Measurements from ENCODE around the gene CXXC1.

DNA sequence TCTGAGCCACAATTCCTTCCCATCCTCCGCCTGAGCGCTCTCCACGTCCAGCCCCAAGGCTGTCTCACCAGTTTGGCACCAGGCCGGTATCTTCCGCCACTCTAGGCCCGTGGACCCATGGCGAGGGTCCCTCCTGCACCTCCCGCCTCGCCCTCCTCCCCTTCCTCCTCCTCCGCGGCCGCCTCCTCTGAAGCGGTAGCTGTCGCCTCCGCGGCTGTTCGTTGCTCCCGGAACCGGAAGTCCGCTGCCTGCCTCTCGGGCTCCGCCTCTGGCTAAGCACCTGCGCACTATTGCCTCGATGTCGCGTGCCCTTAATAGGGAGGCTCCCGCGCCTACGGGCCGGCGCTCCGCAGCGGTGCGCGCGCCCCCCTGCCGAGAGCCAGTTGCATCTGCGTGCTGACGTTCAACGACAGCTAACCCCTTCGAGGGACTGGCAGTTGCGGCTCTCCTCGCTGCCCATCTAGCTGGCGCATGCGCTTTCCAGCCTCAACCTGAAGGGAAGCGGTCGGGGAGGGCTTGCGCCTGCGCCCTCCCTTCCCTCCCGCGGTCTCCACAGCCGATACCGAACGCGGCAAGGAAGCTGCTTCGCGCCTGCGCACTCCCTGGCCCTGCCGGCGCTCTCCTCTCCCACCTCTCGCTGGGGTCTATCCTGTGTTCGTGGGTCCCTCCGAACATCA is 6.1 kb downstream of the CXXC1 start, which contains the start of gene MBD1:
- TF ChIP-seq, protein P1, sequence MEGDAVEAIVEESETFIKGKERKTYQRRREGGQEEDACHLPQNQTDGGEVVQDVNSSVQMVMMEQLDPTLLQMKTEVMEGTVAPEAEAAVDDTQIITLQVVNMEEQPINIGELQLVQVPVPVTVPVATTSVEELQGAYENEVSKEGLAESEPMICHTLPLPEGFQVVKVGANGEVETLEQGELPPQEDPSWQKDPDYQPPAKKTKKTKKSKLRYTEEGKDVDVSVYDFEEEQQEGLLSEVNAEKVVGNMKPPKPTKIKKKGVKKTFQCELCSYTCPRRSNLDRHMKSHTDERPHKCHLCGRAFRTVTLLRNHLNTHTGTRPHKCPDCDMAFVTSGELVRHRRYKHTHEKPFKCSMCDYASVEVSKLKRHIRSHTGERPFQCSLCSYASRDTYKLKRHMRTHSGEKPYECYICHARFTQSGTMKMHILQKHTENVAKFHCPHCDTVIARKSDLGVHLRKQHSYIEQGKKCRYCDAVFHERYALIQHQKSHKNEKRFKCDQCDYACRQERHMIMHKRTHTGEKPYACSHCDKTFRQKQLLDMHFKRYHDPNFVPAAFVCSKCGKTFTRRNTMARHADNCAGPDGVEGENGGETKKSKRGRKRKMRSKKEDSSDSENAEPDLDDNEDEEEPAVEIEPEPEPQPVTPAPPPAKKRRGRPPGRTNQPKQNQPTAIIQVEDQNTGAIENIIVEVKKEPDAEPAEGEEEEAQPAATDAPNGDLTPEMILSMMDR (IDR thresholded peaks at IDR 0.05; ENCODE audit: insufficient read depth, low read depth, low read length) = no peak
- no peak for TF ChIP-seq EZH2 (IDR thresholded peaks at IDR 0.05; ENCODE audit: insufficient read depth, low read length)

All from astrocyte (in vitro differentiated cells and primary cell).